C4-2B (cell line): Measurements from ENCODE around the gene SRCAP.

Experiments
- H3K27ac ChIP-seq: fragments of 450-650 bp; 2 replicates; pipeline ENCODE4 v1.5.1; 2017
- ZFX ChIP-seq: fragments of 450-650 bp; IDR thresholded peaks from 2 replicates; pipeline ENCODE4 v1.6.1; 2017
- TF ChIP-seq, protein P1 (sequence below): fragments of 450-650 bp; conservative IDR thresholded peaks from 2 replicates; pipeline ENCODE4 v1.5.1; 2017; ENCODE audit warnings: mild to moderate bottlenecking

The SRCAP gene

DNA sequence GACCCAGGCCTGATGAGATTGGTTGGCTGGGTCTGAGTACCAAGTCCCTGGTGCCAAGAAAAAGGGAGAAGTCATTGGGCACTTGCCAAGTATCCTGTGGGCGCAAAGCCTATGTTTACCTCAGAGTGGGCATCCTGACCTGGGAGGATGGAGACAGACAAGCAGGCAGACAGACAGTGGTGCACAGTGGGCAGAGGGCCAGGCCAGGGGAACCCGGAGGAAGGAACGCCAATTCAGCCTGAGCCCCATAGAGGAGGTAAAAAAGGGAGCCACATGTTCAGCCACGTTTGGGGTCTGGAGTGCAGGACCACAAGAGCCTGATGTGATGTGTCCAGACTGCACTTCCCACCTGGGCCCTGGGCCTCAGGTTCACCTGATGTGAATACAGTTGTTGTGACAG, 54.6 kb downstream of the SRCAP start:
- TF ChIP-seq, protein P1, sequence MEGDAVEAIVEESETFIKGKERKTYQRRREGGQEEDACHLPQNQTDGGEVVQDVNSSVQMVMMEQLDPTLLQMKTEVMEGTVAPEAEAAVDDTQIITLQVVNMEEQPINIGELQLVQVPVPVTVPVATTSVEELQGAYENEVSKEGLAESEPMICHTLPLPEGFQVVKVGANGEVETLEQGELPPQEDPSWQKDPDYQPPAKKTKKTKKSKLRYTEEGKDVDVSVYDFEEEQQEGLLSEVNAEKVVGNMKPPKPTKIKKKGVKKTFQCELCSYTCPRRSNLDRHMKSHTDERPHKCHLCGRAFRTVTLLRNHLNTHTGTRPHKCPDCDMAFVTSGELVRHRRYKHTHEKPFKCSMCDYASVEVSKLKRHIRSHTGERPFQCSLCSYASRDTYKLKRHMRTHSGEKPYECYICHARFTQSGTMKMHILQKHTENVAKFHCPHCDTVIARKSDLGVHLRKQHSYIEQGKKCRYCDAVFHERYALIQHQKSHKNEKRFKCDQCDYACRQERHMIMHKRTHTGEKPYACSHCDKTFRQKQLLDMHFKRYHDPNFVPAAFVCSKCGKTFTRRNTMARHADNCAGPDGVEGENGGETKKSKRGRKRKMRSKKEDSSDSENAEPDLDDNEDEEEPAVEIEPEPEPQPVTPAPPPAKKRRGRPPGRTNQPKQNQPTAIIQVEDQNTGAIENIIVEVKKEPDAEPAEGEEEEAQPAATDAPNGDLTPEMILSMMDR, result no peak
- TF ChIP-seq ZFX, result no peak
- H3K27ac ChIP-seq, result no peak overlapping the region

DNA sequence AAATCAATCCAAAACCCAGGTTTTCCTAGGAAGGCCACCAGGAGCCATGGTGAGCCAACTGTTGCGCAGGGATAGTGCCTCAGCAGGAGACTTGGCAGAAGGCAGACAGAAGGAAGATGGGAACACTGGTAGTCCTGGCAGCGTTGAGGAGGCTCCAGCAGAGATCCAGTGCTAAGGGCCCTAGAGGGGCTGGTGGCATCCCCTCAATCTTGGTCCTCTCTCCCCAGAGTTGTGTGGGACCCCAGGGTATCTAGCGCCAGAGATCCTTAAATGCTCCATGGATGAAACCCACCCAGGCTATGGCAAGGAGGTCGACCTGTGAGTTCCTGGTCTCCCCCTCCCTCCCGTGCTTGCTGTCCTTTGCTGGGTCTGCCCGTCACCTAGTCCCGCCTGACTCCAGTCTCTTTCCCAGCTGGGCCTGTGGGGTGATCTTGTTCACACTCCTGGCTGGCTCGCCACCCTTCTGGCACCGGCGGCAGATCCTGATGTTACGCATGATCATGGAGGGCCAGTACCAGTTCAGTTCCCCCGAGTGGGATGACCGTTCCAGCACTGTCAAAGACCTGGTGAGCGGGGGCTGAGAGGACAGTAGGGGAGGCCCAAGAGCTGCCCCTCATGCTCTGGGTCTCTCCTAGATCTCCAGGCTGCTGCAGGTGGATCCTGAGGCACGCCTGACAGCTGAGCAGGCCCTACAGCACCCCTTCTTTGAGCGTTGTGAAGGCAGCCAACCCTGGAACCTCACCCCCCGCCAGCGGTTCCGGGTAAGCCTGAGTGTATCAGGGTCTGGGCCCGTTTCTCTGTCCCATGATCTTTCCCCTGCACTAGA, 57.2 kb downstream of the SRCAP start:
- TF ChIP-seq, protein P1, result no peak
- no peak for TF ChIP-seq ZFX
- H3K27ac ChIP-seq, result no peak overlapping the region

DNA sequence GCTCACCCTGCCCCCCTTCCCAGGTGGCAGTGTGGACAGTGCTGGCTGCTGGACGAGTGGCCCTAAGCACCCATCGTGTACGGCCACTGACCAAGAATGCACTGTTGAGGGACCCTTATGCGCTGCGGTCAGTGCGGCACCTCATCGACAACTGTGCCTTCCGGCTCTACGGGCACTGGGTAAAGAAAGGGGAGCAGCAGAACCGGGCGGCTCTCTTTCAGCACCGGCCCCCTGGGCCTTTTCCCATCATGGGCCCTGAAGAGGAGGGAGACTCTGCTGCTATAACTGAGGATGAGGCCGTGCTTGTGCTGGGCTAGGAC, 57.8 kb downstream of the SRCAP start:
- TF ChIP-seq, protein P1, result no peak
- no peak for TF ChIP-seq ZFX
- H3K27ac ChIP-seq, result no peak overlapping the region

DNA sequence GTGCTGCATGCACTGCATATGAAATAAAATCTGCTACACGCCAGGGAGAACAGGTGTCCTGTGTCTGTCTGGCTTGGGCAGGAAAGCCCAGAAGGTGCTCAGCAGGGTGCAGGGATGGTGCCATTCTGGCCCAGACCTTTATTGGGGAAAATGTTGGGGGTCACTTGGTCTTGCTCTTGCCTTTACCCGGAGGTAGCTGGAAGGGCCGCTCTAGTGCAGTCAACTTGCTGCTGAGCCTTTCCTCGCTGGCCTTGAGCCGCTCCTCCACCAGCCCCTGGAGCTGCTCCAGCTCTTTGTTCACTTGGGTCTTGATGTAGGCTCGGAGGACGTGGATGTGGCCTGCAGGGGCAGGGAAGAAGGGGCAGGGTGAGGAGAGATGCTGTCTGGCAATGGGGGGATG, 58.3 kb downstream of the SRCAP start:
- H3K27ac ChIP-seq, result no peak overlapping the region
- TF ChIP-seq, protein P1, result no peak
- TF ChIP-seq ZFX, result no peak

DNA sequence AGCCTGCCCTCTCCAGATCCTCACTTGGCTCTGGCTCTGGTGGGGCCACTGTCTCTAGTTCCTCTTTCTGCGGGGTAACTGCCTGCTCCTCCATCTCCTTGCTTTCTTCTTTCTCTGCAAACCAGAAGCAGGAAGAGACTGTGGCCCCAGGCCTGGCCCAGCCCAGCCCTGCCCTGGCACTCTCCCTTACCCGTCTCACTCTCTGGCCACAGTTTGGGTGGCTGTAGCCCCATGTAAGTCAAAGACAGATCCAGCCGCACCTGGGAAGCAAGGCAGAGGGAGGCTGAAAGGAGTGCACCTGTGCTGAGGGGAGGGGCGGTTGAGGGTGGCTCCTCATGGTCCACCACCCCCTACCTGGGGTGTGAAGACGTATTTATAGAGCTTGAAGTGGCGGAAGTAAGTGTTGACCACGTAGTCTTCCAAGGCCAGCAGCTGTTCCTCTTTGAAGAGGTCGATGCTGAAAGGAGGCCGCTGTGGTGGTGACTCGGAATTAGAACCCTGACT, 60.1 kb downstream of the SRCAP start:
- TF ChIP-seq, protein P1, result no peak
- TF ChIP-seq ZFX, result no peak
- H3K27ac ChIP-seq, result no peak overlapping the region

DNA sequence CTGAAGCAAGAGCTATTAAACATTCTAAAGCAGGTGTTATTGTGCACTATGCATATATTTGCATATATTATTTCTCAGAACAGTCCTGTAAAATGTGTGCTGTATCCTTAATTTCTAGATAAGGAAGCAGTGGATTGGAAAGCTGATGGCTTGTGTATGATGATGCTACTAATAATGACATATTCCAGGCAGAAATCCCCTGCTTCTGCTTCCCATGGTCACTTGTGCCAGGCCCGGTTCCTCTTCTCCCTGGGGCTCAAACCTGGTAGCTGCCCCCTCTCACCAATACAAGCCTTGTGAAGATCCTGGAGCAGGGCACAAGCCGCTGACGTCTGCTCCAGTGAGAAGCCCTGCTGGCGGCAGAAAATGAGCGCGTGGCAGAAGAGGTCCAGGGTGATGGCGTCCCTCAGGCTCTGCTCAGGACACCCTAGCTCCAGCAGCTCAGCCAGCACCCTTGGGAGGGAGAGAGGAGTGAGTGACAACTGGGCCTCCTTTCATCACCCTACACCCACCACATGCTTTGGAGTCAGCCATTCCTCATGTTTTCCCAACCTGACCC, 61.1 kb downstream of the SRCAP start:
- H3K27ac ChIP-seq, result no peak overlapping the region
- TF ChIP-seq, protein P1, result no peak
- TF ChIP-seq ZFX, result no peak
